Keratinocyte (primary cell): ENCODE data around the gene ATF5. TPM values are rescaled to one million over a fixed set of nuclear protein-coding genes. Genes with fewer than 3 reads are reported as not detected.

Experiments used
- DNase-seq: peaks from one replicate; pipeline ENCODE4 v3.0.0-alpha.2; 2011; ENCODE audit warnings: low read depth, missing footprints, low spot score
- FAIRE-seq: peaks from 2 replicates; lab custom pipeline; 2011; peaks lifted over from hg19 to GRCh38; lab: Jason Lieb, UNC
- H2AFZ ChIP-seq: 2 replicates; pipeline ENCODE4 v1.6.0; 2012; ENCODE audit warnings: low read length, control low read depth, inconsistent platforms; ENCODE audit not compliant: control insufficient read depth
- H3K27ac ChIP-seq: 2 replicates; pipeline ENCODE4 v1.5.1; 2011; ENCODE audit warnings: low read length; ENCODE audit not compliant: control insufficient read depth, insufficient read depth
- H3K27me3 ChIP-seq: 3 replicates; pipeline ENCODE4 v1.6.0; 2011; ENCODE audit warnings: low read length; ENCODE audit not compliant: control insufficient read depth, insufficient read depth; ENCODE audit errors: extremely low read depth
- H3K36me3 ChIP-seq, 2 experiments: 2 replicates in 1 of 2; 3 replicates in 1 of 2; pipeline ENCODE4 v1.5.1; 2011; ENCODE audit warnings: low read length in 2 of 2, mild to moderate bottlenecking in 1 of 2; ENCODE audit not compliant: control insufficient read depth in 2 of 2, insufficient read depth in 2 of 2; ENCODE audit errors: extremely low read depth in 1 of 2
- H3K4me1 ChIP-seq: 3 replicates; pipeline ENCODE4 v1.5.1; 2011; ENCODE audit warnings: low read length; ENCODE audit not compliant: control insufficient read depth, insufficient read depth; ENCODE audit errors: extremely low read depth
- H3K4me2 ChIP-seq: 3 replicates; pipeline ENCODE4 v1.6.0; 2011; ENCODE audit warnings: low read depth, low read length; ENCODE audit not compliant: control insufficient read depth, insufficient read depth; ENCODE audit errors: extremely low read depth
- H3K4me3 ChIP-seq, 3 experiments: fragments of 200-600 bp in 1 of 3; sonication (generic) in 1 of 3; 2 replicates in 2 of 3; 3 replicates in 1 of 3; pipeline ENCODE4 v1.5.1; 2011 to 2016; ENCODE audit warnings: low read length in 3 of 3, mild to moderate bottlenecking in 3 of 3, control low read depth in 2 of 3, inconsistent platforms in 1 of 3, low read depth in 1 of 3, mixed read lengths in 1 of 3, mixed run types in 1 of 3, moderate library complexity in 1 of 3; ENCODE audit not compliant: control insufficient read depth in 2 of 3, insufficient read depth in 2 of 3; ENCODE audit errors: extremely low read depth in 1 of 3
- H3K79me2 ChIP-seq: 2 replicates; pipeline ENCODE4 v1.6.0; 2012; ENCODE audit warnings: low read length; ENCODE audit not compliant: control insufficient read depth, insufficient read depth
- H3K9ac ChIP-seq: 3 replicates; pipeline ENCODE4 v1.6.0; 2011; ENCODE audit warnings: low read length; ENCODE audit not compliant: control insufficient read depth, insufficient read depth; ENCODE audit errors: extremely low read depth
- H3K9me1 ChIP-seq: 3 replicates; pipeline ENCODE4 v1.6.0; 2011; ENCODE audit warnings: low read length; ENCODE audit not compliant: control insufficient read depth, insufficient read depth; ENCODE audit errors: extremely low read depth
- H3K9me3 ChIP-seq: 2 replicates; pipeline ENCODE4 v1.5.1; 2012; ENCODE audit warnings: low read depth, low read length; ENCODE audit not compliant: control insufficient read depth
- H4K20me1 ChIP-seq: 3 replicates; pipeline ENCODE4 v1.6.0; 2011; ENCODE audit warnings: low read length; ENCODE audit not compliant: control insufficient read depth, insufficient read depth; ENCODE audit errors: extremely low read depth
- CTCF ChIP-seq, 3 experiments: IDR thresholded peaks in 1 of 3; conservative IDR thresholded peaks in 1 of 3; optimal IDR thresholded peaks in 1 of 3; 2 replicates in 2 of 3; 3 replicates in 1 of 3; pipeline versions ENCODE3 to v1.5.1; 2011; ENCODE audit warnings: low read length in 3 of 3, mild to moderate bottlenecking in 3 of 3, moderate library complexity in 2 of 3, control low read depth in 1 of 3, inconsistent platforms in 1 of 3; ENCODE audit not compliant: insufficient read depth in 2 of 3; ENCODE audit errors: extremely low read depth in 1 of 3
- EZH2 ChIP-seq: IDR thresholded peaks from one replicate; pipeline ENCODE4 v1.6.1; 2012; ENCODE audit warnings: inconsistent platforms, mild to moderate bottlenecking, low read length, moderate library complexity
- dilution Hi-C: fragments of 300-500 bp; cut with MboI; formaldehyde crosslinking; loops from one replicate; pipeline ENCODE4 v1.7.0; 2020; ENCODE audit warnings: low sequenced_read_pairs; ENCODE audit not compliant: extremely low pct_ligation_motif_present
- polyA plus RNA-seq, 5 experiments: library from polyadenylated mRNA; depleted of rRNA in 3 of 5; stranded (reverse) in 3 of 5; stranded (forward) in 1 of 5; unstranded in 1 of 5; fragments of >200 nt; gene quantifications; 1 replicate in 1 of 5; 2 replicates in 3 of 5; 3 replicates in 1 of 5; pipeline versions ENCODE4 v1.2.1 to v1.2.3, GENCODE V29; 2011 to 2012; ENCODE audit warnings: missing spikeins in 2 of 5, low read depth in 1 of 5, low replicate concordance in 1 of 5

The ATF5 gene
- polyA plus RNA-seq, 1 donor (not counting 4 experiments of a cell fraction or from before 2014, with no cell fraction given): 6.0 TPM

- FAIRE-seq: no peak
- Histone ChIP-seq H3K36me3 (peaks cover 23 to 37% of the 10 kb centered on the region in 2 experiments), H4K20me1 (peaks cover 9% of the 10 kb centered on the region), H3K4me3 (no peak overlapping the region), H2AFZ (no peak overlapping the region), H3K9me3 (no peaks in the 10 kb centered on the region), H3K9me1 (no peaks in the 10 kb centered on the region), H3K27ac (no peak overlapping the region), H3K4me2 (no peak overlapping the region), H3K27me3 (no peaks in the 10 kb centered on the region), H3K79me2 (peaks cover 14% of the 10 kb centered on the region), H3K4me1 (no peaks in the 10 kb centered on the region), H3K9ac (no peak overlapping the region)
- no peak for DNase-seq
- dilution Hi-C loops: no loop called here
- no peak for TF ChIP-seq CTCF (optimal IDR thresholded peaks at IDR 0.05 in 1 of 3, IDR thresholded peaks at IDR 0.05 in 1 of 3, conservative IDR thresholded peaks at IDR 0.05 in 1 of 3; ENCODE audit: extremely low read depth in 1 of 3, insufficient read depth in 2 of 3, low read length in 3 of 3)
- TF ChIP-seq EZH2: no peak
These were observed 17.4 kb upstream of the ATF5 start for GRCh38 chr19:49911381-49912145.

- Histone ChIP-seq H3K4me3 (no peak overlapping the region), H3K4me1 (no peaks in the 10 kb centered on the region), H3K27ac (no peak overlapping the region), H4K20me1 (peaks cover 9% of the 10 kb centered on the region), H3K9me1 (no peaks in the 10 kb centered on the region), H3K9ac (no peak overlapping the region), H3K9me3 (no peaks in the 10 kb centered on the region), H2AFZ (no peak overlapping the region), H3K4me2 (no peak overlapping the region), H3K36me3 (peaks cover 24 to 31% of the 10 kb centered on the region in 2 experiments), H3K79me2 (peaks cover 27% of the 10 kb centered on the region), H3K27me3 (no peaks in the 10 kb centered on the region)
- TF ChIP-seq EZH2 (no peak), CTCF (optimal IDR thresholded peaks at IDR 0.05 in 1 of 3, IDR thresholded peaks at IDR 0.05 in 1 of 3, conservative IDR thresholded peaks at IDR 0.05 in 1 of 3; ENCODE audit: extremely low read depth in 1 of 3, insufficient read depth in 2 of 3, low read length in 3 of 3) (no peak)
- dilution Hi-C loops: no loop called here
- FAIRE-seq: no peak
- DNase-seq: no peak
These were observed 15.9 kb upstream of the ATF5 start for GRCh38 chr19:49912965-49913685.
